SK-N-SH treated with all-trans-retinoic acid at 6 μM for 48 hours (cell line): ENCODE results near the gene TREML1.

Experiments
- ATAC-seq: fragments of 200-7000 bp; cut with Tn5 transposase; 3 replicates; pipeline ENCODE4 v1.9.1; 2020; ENCODE audit warnings: mild to moderate bottlenecking, moderate library complexity
- ARNTL ChIP-seq: fragments of 450-650 bp; formaldehyde crosslinking; IDR thresholded peaks from 2 replicates; pipeline ENCODE4 v1.5.0; 2020; ENCODE audit warnings: low read depth, mild to moderate bottlenecking, moderate library complexity, borderline replicate concordance
- BACH2 ChIP-seq: fragments of 250-450 bp; sonication (Bioruptor Pico); IDR thresholded peaks from 2 replicates; pipeline ENCODE4 v1.9.0; 2021; ENCODE audit warnings: mild to moderate bottlenecking, borderline replicate concordance
- CSDC2 ChIP-seq: fragments of 250-450 bp; sonication (Bioruptor Pico); IDR thresholded peaks from 2 replicates; pipeline ENCODE4 v1.5.0; 2020; ENCODE audit warnings: mild to moderate bottlenecking, moderate library complexity
- CSRNP3 ChIP-seq: fragments of 250-450 bp; sonication (Bioruptor Pico); IDR thresholded peaks from 2 replicates; pipeline ENCODE4 v1.5.1; 2021; ENCODE audit warnings: mild to moderate bottlenecking, moderate library complexity
- ESRRG ChIP-seq: fragments of 250-450 bp; sonication (Bioruptor Pico); IDR thresholded peaks from 2 replicates; pipeline ENCODE4 v1.6.1; 2021; ENCODE audit warnings: mild to moderate bottlenecking
- GLIS3 ChIP-seq: fragments of 250-450 bp; sonication (Bioruptor Pico); IDR thresholded peaks from 2 replicates; pipeline ENCODE4 v1.5.0; 2020; ENCODE audit warnings: mild to moderate bottlenecking, moderate library complexity
- ISL1 ChIP-seq: fragments of 250-450 bp; sonication (Bioruptor Pico); IDR thresholded peaks from 2 replicates; pipeline ENCODE4 v2.1.2; 2022; ENCODE audit warnings: mild to moderate bottlenecking, moderate library complexity
- OSR1 ChIP-seq: fragments of 250-450 bp; sonication (Bioruptor Pico); IDR thresholded peaks from 2 replicates; pipeline ENCODE4 v1.8.0; 2022; ENCODE audit warnings: moderate library complexity, mild to moderate bottlenecking, inconsistent platforms
- PATZ1 ChIP-seq: fragments of 250-450 bp; sonication (Bioruptor Pico); IDR thresholded peaks from 2 replicates; pipeline ENCODE4 v1.8.0; 2020; ENCODE audit warnings: mild to moderate bottlenecking, moderate library complexity, borderline replicate concordance
- POU6F1 ChIP-seq: fragments of 250-450 bp; sonication (Bioruptor Pico); IDR thresholded peaks from 2 replicates; pipeline ENCODE4 v1.8.0; 2021; ENCODE audit warnings: low read depth, mild to moderate bottlenecking, moderate library complexity, borderline replicate concordance
- PPARA ChIP-seq: fragments of 250-450 bp; sonication (Bioruptor Pico); IDR thresholded peaks from 2 replicates; pipeline ENCODE4 v1.5.0; 2020; ENCODE audit warnings: mild to moderate bottlenecking, borderline replicate concordance
- RARB ChIP-seq: fragments of 250-450 bp; sonication (Bioruptor Pico); IDR thresholded peaks from 2 replicates; pipeline ENCODE4 v1.8.0; 2021; ENCODE audit warnings: mild to moderate bottlenecking, moderate library complexity
- SNAI2 ChIP-seq: fragments of 250-450 bp; sonication (Bioruptor Pico); IDR thresholded peaks from 2 replicates; pipeline ENCODE4 v1.5.0; 2020; ENCODE audit warnings: mild to moderate bottlenecking, moderate library complexity
- TCF4 ChIP-seq: fragments of 250-450 bp; sonication (Bioruptor Pico); IDR thresholded peaks from 2 replicates; pipeline ENCODE4 v1.8.0; 2021; ENCODE audit warnings: mild to moderate bottlenecking, moderate library complexity, borderline replicate concordance
- TOX ChIP-seq: fragments of 250-450 bp; sonication (Bioruptor Pico); IDR thresholded peaks from 2 replicates; pipeline ENCODE4 v1.8.0; 2021; ENCODE audit warnings: mild to moderate bottlenecking, moderate library complexity, borderline replicate concordance
- TSHZ2 ChIP-seq: fragments of 250-450 bp; sonication (Bioruptor Pico); IDR thresholded peaks from 2 replicates; pipeline ENCODE4 v1.5.0; 2020; ENCODE audit warnings: mild to moderate bottlenecking, moderate library complexity
- ZFP3 ChIP-seq: fragments of 250-450 bp; sonication (Bioruptor Pico); IDR thresholded peaks from 2 replicates; pipeline ENCODE4 v1.5.0; 2020; ENCODE audit warnings: mild to moderate bottlenecking, moderate library complexity
- ZFP30 ChIP-seq: fragments of 450-650 bp; formaldehyde crosslinking; IDR thresholded peaks from 2 replicates; pipeline ENCODE4 v1.5.0; 2022; ENCODE audit warnings: mild to moderate bottlenecking, moderate library complexity
- ZNF565 ChIP-seq: fragments of 450-650 bp; formaldehyde crosslinking; conservative IDR thresholded peaks from 2 replicates; pipeline ENCODE4 v1.5.0; 2020; ENCODE audit warnings: low read depth, mild to moderate bottlenecking, moderate library complexity
- ZNF70 ChIP-seq: fragments of 450-650 bp; formaldehyde crosslinking; IDR thresholded peaks from 2 replicates; pipeline ENCODE4 v1.5.0; 2020; ENCODE audit warnings: mild to moderate bottlenecking, moderate library complexity
- ZNF8 ChIP-seq: fragments of 450-650 bp; formaldehyde crosslinking; IDR thresholded peaks from 2 replicates; pipeline ENCODE4 v1.5.0; 2020; ENCODE audit warnings: mild to moderate bottlenecking, moderate library complexity

TREML1 gene

GRCh38 chr6:41177287-41177686, 23.1 kb upstream of the TREML1 start:
- ATAC-seq: no peak
- TF ChIP-seq RARB (CRISPR knock-in tag) (no peak), PPARA (CRISPR knock-in tag) (no peak), GLIS3 (CRISPR knock-in tag) (no peak), ZNF8 (no peak), PATZ1 (CRISPR knock-in tag) (no peak), TOX (CRISPR knock-in tag) (no peak), ZFP30 (CRISPR knock-in tag) (no peak), ZNF565 (no peak), TSHZ2 (no peak), BACH2 (CRISPR knock-in tag) (no peak), CSDC2 (no peak), ZNF70 (CRISPR knock-in tag) (no peak)

GRCh38 chr6:41176189-41176588, 22.0 kb upstream of the TREML1 start:
- TF ChIP-seq PATZ1 (CRISPR knock-in tag): no peak
- TF ChIP-seq ZFP3 (CRISPR knock-in tag): no peak
- no peak for TF ChIP-seq SNAI2 (CRISPR knock-in tag)
- TF ChIP-seq RARB (CRISPR knock-in tag): no peak
- TF ChIP-seq ZNF8: no peak
- no peak for TF ChIP-seq ISL1
- no peak for TF ChIP-seq ARNTL
- no peak for TF ChIP-seq ZFP30 (CRISPR knock-in tag)
- no peak for TF ChIP-seq CSDC2
- TF ChIP-seq OSR1: no peak
- TF ChIP-seq TSHZ2: no peak
- TF ChIP-seq TCF4: no peak
- ATAC-seq: no peak

GRCh38 chr6:41175084-41175483, 20.9 kb upstream of the TREML1 start:
- TF ChIP-seq OSR1 (no peak), PPARA (CRISPR knock-in tag) (no peak), BACH2 (CRISPR knock-in tag) (no peak)

GRCh38 chr6:41174610-41175009, 20.5 kb upstream of the TREML1 start:
- no peak for ATAC-seq
- no peak for TF ChIP-seq CSRNP3 (CRISPR knock-in tag)
- TF ChIP-seq CSDC2: no peak
- no peak for TF ChIP-seq POU6F1 (CRISPR knock-in tag)
- TF ChIP-seq PPARA (CRISPR knock-in tag): no peak
- TF ChIP-seq ZNF70 (CRISPR knock-in tag): no peak
- no peak for TF ChIP-seq ARNTL
- TF ChIP-seq RARB (CRISPR knock-in tag): no peak
- TF ChIP-seq ESRRG: no peak
- TF ChIP-seq TCF4: no peak
- no peak for TF ChIP-seq ZFP3 (CRISPR knock-in tag)
- TF ChIP-seq ZNF8: no peak
- TF ChIP-seq ZNF565: no peak
- TF ChIP-seq BACH2 (CRISPR knock-in tag): no peak
- no peak for TF ChIP-seq PATZ1 (CRISPR knock-in tag)
- TF ChIP-seq OSR1: no peak

More at GRCh38 chr6:41175084-41175483, 20.9 kb upstream of the TREML1 start:
- no peak for ATAC-seq
